ENCODE data around the gene C7orf33. TPM values are rescaled to one million over a fixed set of nuclear protein-coding genes. Genes with fewer than 3 reads are reported as not detected.
"Not testable (repeated sequence)": the region's sequence is repeated elsewhere in the genome, so short reads cannot be mapped to it uniquely, and the experiment has no call there.

Gene C7orf33
- polyA plus RNA-seq, 1 experiment: not detected

DNA sequence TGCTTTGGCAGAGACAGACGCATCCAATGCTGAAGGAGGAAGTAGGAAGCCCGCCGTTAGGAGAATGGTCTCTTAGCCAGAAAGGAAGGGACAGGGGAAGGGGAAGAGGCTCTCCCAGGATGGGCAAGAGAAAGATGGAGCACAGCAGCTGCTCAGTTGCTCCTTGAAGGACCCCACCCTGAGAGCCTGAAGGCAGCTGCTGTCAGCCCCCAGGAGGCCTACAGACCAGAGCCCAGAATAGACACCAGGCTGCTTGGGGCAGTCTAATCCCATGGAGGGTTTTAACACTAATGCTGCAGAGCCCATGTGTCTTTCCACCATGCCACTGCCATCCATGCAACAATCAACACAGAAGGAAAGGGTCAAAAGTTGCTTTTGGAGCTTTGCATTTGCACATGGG, 3.5 kb upstream of the C7orf33 start:
- H3K4me3 ChIP-seq (ENCODE audit: low read depth, low read length): no peak overlapping the region
- H3K27me3 ChIP-seq (ENCODE audit: control insufficient read depth, insufficient read depth, low read length): no peaks in the 10 kb centered on the region; the same call in 1 of the 2 replicates
- no peaks in the 10 kb centered on the region for H3K36me3 ChIP-seq (ENCODE audit: control insufficient read depth, insufficient read depth, low read length)
- POLR2A ChIA-PET: no interaction called here
- CTCF ChIA-PET: interaction anchor here (0.7 to 1.1 kb wide), 2 partner anchors 11 to 12 kb away, joined by 3 read pairs; no protein-coding TSS in a partner anchor
- TF ChIP-seq CTCF (IDR thresholded peaks at IDR 0.05; ENCODE audit: insufficient read depth, low read depth, low read length): no peak
- DNase-seq (ENCODE audit: low read depth): no peak

- POLR2A ChIA-PET: no interaction called here
- H3K4me3 ChIP-seq (ENCODE audit: low read depth, low read length): no peak overlapping the region
- no peaks in the 10 kb centered on the region for H3K27me3 ChIP-seq (ENCODE audit: control insufficient read depth, insufficient read depth, low read length)
- no peaks in the 10 kb centered on the region for H3K36me3 ChIP-seq (ENCODE audit: control insufficient read depth, insufficient read depth, low read length)
- no peak for TF ChIP-seq CTCF (IDR thresholded peaks at IDR 0.05; ENCODE audit: insufficient read depth, low read depth, low read length)
- CTCF ChIA-PET: no interaction called here
- no peak for DNase-seq (ENCODE audit: low read depth)
Observed at GRCh38 chr7:148588168-148588567, 2.4 kb upstream of the C7orf33 start.

- ChIA-PET CTCF (no interaction called here), POLR2A (no interaction called here)
- Histone ChIP-seq H3K27me3 (ENCODE audit: control insufficient read depth, insufficient read depth, low read length) (no peaks in the 10 kb centered on the region), H3K4me3 (ENCODE audit: low read depth, low read length) (no peak overlapping the region), H3K36me3 (ENCODE audit: control insufficient read depth, insufficient read depth, low read length) (no peaks in the 10 kb centered on the region)
- TF ChIP-seq CTCF (IDR thresholded peaks at IDR 0.05; ENCODE audit: insufficient read depth, low read depth, low read length): no peak
- no peak for DNase-seq (ENCODE audit: low read depth)
Observed at GRCh38 chr7:148588670-148589131, 1.9 kb upstream of the C7orf33 start.

DNA sequence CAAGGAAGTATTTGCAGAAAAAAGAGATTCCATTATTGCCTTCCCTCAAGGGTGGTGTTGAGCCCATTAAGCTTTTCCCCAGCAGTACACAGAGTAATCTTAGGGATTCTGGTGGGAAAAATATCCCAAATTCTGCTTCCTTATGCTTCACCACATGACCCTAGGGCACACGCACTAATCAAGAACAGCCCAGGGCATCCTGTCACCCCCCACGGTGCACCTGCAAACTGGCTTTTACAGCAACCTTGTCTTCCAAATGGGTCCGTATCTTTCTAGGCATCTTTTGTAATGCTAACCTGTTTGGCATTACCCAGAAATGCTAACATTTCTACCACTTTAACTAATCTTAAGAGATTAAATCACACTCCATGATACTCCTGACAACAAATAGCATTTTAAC, 926 bp upstream of the C7orf33 start:
- no peaks in the 10 kb centered on the region for H3K36me3 ChIP-seq (ENCODE audit: control insufficient read depth, insufficient read depth, low read length)
- ChIA-PET CTCF (interaction anchor here (0.6 kb wide), 1 partner anchor 374 kb away, joined by 3 read pairs; no protein-coding TSS in a partner anchor), POLR2A (no interaction called here)
- no peak for DNase-seq (ENCODE audit: low read depth)
- TF ChIP-seq CTCF (IDR thresholded peaks at IDR 0.05; ENCODE audit: insufficient read depth, low read depth, low read length): no peak
- H3K27me3 ChIP-seq (ENCODE audit: control insufficient read depth, insufficient read depth, low read length): no peaks in the 10 kb centered on the region
- no peak overlapping the region for H3K4me3 ChIP-seq (ENCODE audit: low read depth, low read length)

GRCh38 chr7:148596354-148596753, 5.8 kb downstream of the C7orf33 start:
- DNase-seq (ENCODE audit: low read depth); H3K27me3 ChIP-seq (ENCODE audit: control insufficient read depth, insufficient read depth, low read length); POLR2A ChIA-PET; H3K36me3 ChIP-seq (ENCODE audit: control insufficient read depth, insufficient read depth, low read length); H3K4me3 ChIP-seq (ENCODE audit: low read depth, low read length): not testable (repeated sequence)
- CTCF ChIA-PET: interaction anchor here (0.7 kb wide), 1 partner anchor 21 kb away, joined by 4 read pairs; no protein-coding TSS in a partner anchor

DNA sequence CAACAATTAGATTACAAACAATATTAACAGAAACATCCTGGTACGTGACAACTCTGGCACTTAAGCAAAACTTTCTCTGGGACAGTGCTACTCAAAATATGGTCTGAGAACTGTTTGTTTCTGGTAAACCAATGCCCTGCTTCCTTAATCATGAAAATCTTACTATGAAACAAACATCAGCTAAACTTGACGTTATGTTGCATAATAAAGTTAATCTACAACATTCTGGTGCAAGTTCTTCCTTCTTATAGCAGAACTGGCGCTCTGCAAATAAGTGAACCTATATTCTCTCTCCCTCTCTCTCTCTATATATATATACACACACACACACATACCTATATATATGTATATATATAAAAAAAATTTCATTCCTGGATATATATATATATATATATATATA, 7.8 kb downstream of the C7orf33 start:
- no peak for DNase-seq (ENCODE audit: low read depth)
- POLR2A ChIA-PET: no interaction called here
- no peaks in the 10 kb centered on the region for H3K27me3 ChIP-seq (ENCODE audit: control insufficient read depth, insufficient read depth, low read length)
- no peak for TF ChIP-seq CTCF (IDR thresholded peaks at IDR 0.05; ENCODE audit: insufficient read depth, low read depth, low read length)
- CTCF ChIA-PET: no interaction called here
- no peak overlapping the region for H3K4me3 ChIP-seq (ENCODE audit: low read depth, low read length)
- H3K36me3 ChIP-seq (ENCODE audit: control insufficient read depth, insufficient read depth, low read length): no peaks in the 10 kb centered on the region

All from BJ (cell line).